Panc1 (cell line): ENCODE results near the gene C1orf146. TPM values are rescaled to one million over a fixed set of nuclear protein-coding genes. Genes with fewer than 3 reads are reported as not detected.

ENCODE experiments used
- ATAC-seq: fragments of 200-7000 bp; cut with Tn5 transposase; 2 replicates; pipeline ENCODE4 v1.9.1; 2020; ENCODE audit warnings: mild to moderate bottlenecking, moderate library complexity
- BruUV-seq: library from RNA; stranded (reverse); fragments of 400-500 nt; replicated peaks from 2 replicates; lab custom pipeline; 2021; lab: Mats Ljungman, UMichigan
- CTCF ChIA-PET: fragments of 300-600 bp; sonication (Branson Sonifier 250); formaldehyde crosslinking; loops from one replicate; lab custom pipeline; 2022; ENCODE audit warnings: antibody characterized with exemption; lab: Charles Lee
- POLR2A ChIA-PET: fragments of 300-600 bp; sonication (Branson Sonifier 250); formaldehyde crosslinking; loops from one replicate; lab custom pipeline; 2022; ENCODE audit warnings: antibody characterized with exemption; lab: Charles Lee
- DNase-seq: peaks from one replicate; pipeline ENCODE4 v3.0.0-alpha.2; 2010; ENCODE audit warnings: low read depth, low spot score
- H3K27ac ChIP-seq: 2 replicates; pipeline ENCODE4 v1.5.1; 2011; ENCODE audit warnings: mild to moderate bottlenecking, low read length, inconsistent platforms
- H3K27me3 ChIP-seq: fragments of 200-500 bp; sonication (Bioruptor generic); 2 replicates; pipeline ENCODE4 v1.6.0; 2014; ENCODE audit warnings: low read length, inconsistent platforms; ENCODE audit not compliant: control insufficient read depth, insufficient read depth
- H3K36me3 ChIP-seq: fragments of 200-500 bp; sonication (Bioruptor generic); 2 replicates; pipeline ENCODE4 v1.5.1; 2014; ENCODE audit warnings: inconsistent platforms, mild to moderate bottlenecking, low read length, moderate library complexity; ENCODE audit not compliant: control insufficient read depth, insufficient read depth
- H3K4me1 ChIP-seq: 2 replicates; pipeline ENCODE4 v1.5.1; 2011; ENCODE audit warnings: inconsistent platforms, mild to moderate bottlenecking, low read length, moderate library complexity; ENCODE audit not compliant: control insufficient read depth, insufficient read depth
- H3K4me3 ChIP-seq, 2 experiments: 2 replicates each; pipeline ENCODE4 v1.5.1; 2011 to 2012; ENCODE audit warnings: low read depth in 2 of 2, low read length in 2 of 2, mild to moderate bottlenecking in 2 of 2, inconsistent platforms in 1 of 2, moderate library complexity in 1 of 2
- H3K9me3 ChIP-seq: fragments of 200-500 bp; sonication (Bioruptor generic); 2 replicates; pipeline ENCODE4 v1.5.1; 2014; ENCODE audit warnings: low read depth, mild to moderate bottlenecking, inconsistent platforms, low read length, moderate library complexity; ENCODE audit not compliant: control insufficient read depth, insufficient read depth
- CTCF ChIP-seq: fragments of 450-650 bp; IDR thresholded peaks from 2 replicates; pipeline ENCODE4 v1.5.1; 2017; ENCODE audit warnings: mild to moderate bottlenecking
- POLR2AphosphoS5 ChIP-seq: IDR thresholded peaks from 2 replicates; pipeline ENCODE4 v1.6.1; 2012; ENCODE audit warnings: mild to moderate bottlenecking, low read depth, low read length, moderate library complexity
- REST ChIP-seq, 2 experiments: IDR thresholded peaks; 2 replicates each; pipeline ENCODE4 v1.6.1; 2011 to 2012; ENCODE audit warnings: low read depth in 2 of 2, control low read depth in 1 of 2, low read length in 1 of 2, mild to moderate bottlenecking in 1 of 2, moderate library complexity in 1 of 2; ENCODE audit not compliant: insufficient read depth in 1 of 2
- SIN3A ChIP-seq: IDR thresholded peaks from 2 replicates; pipeline ENCODE4 v1.6.1; 2012; ENCODE audit warnings: low read depth, mild to moderate bottlenecking, low read length, moderate library complexity, borderline replicate concordance; ENCODE audit not compliant: insufficient read depth
- TCF7L2 ChIP-seq: IDR thresholded peaks from 2 replicates; pipeline ENCODE4 v1.6.1; 2011; ENCODE audit warnings: mild to moderate bottlenecking, low read depth, low read length, inconsistent platforms
- in situ Hi-C: cut with HindIII; loops from 2 replicates; pipeline ENCODE4 v1.10.0; 2016; ENCODE audit warnings: low sequenced_read_pairs, low pct_unique_long_range_greater_than_20kb
- intact Hi-C: fragments of 100-400 bp; cut with micrococcal nuclease; formaldehyde crosslinking; loops from one replicate; pipeline ENCODE4 v1.10.0; 2022; ENCODE audit not compliant: unreplicated experiment
- total RNA-seq: library from RNA; stranded (reverse); gene quantifications from one replicate; pipeline ENCODE4 v1.2.1, GENCODE V29; 2021; ENCODE audit not compliant: unreplicated experiment

C1orf146 gene
- total RNA-seq, 1 experiment from 2014 or later, result not detected

DNA sequence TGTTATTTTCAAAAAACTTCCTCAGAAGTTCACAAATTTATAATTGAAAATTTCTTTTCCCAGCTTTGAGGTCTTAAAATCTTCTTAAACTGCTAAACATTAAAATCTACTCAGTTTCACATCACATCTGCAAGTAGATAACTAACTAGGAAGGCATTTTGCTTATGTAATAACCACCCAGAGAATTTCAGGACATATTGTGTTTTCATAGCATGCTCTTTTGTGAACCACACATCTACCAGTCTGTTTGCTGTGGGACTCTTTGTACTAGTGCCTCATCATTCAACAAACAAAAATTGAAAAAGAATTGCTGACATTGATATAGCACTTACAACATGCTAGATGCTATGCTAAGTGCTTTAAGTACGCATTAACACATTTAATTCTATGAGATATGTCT is 31.6 kb upstream of the C1orf146 start:
- CTCF ChIA-PET, result no interaction called here
- no TSS peak for BruUV-seq
- ATAC-seq, result no peak

GRCh38 chr1:92188436-92189255 is 29.1 kb upstream of the C1orf146 start:
- BruUV-seq, result no TSS peak
- DNase-seq (no peak), ATAC-seq (no peak)
- H3K4me1 ChIP-seq, result no peaks in the 10 kb centered on the region
- no peak for TF ChIP-seq CTCF
- no peak for TF ChIP-seq SIN3A
- TF ChIP-seq POLR2AphosphoS5, result no peak
- no peak for TF ChIP-seq TCF7L2
- no peak for TF ChIP-seq REST (IDR thresholded peaks at IDR 0.05; ENCODE audit: insufficient read depth in 1 of 2, low read depth in 2 of 2, low read length in 1 of 2)
- no peaks in the 10 kb centered on the region for H3K27me3 ChIP-seq
- H3K4me3 ChIP-seq, result no peak overlapping the region
- no peak overlapping the region for H3K27ac ChIP-seq
- H3K36me3 ChIP-seq, result no peaks in the 10 kb centered on the region
- in situ Hi-C loops (no loop called here), intact Hi-C loops (no loop called here)
- ChIA-PET POLR2A (interaction anchor here (0.7 kb wide), 1 partner anchor 254 kb away, joined by 4 read pairs; no protein-coding TSS in a partner anchor), CTCF (no interaction called here)
- no peaks in the 10 kb centered on the region for H3K9me3 ChIP-seq

More for the DNA sequence above, 31.6 kb upstream of the C1orf146 start:
- Histone ChIP-seq H3K27ac (no peak overlapping the region), H3K4me1 (no peaks in the 10 kb centered on the region), H3K27me3 (no peaks in the 10 kb centered on the region), H3K4me3 (no peak overlapping the region), H3K36me3 (no peaks in the 10 kb centered on the region), H3K9me3 (no peaks in the 10 kb centered on the region)
- POLR2A ChIA-PET, result no interaction called here
- in situ Hi-C loops, result no loop called here
- DNase-seq, result no peak
- TF ChIP-seq SIN3A (no peak), POLR2AphosphoS5 (no peak), TCF7L2 (no peak), CTCF (no peak), REST (IDR thresholded peaks at IDR 0.05; ENCODE audit: insufficient read depth in 1 of 2, low read depth in 2 of 2, low read length in 1 of 2) (no peak)
- intact Hi-C loops, result no loop called here
